HG03159 (cell line): ENCODE data around the gene ZNF443.
"Not testable (repeated sequence)": the region's sequence is repeated elsewhere in the genome, so short reads cannot be mapped to it uniquely, and the experiment has no call there.

Experiments used
- ATAC-seq: cut with Tn5 transposase; IDR thresholded peaks from one replicate; pipeline ENCODE4 v1.9.1; 2021; ENCODE audit warnings: mild to moderate bottlenecking, moderate library complexity; ENCODE audit not compliant: unreplicated experiment

Gene ZNF443

GRCh38 chr19:12440541-12441316, at the start of gene ZNF443:
TSS of gene ZNF443 (minus strand) at chr19:12441021. CDS start at chr19:12440914, 107 bp downstream.
- ATAC-seq: peak; percentile 92

GRCh38 chr19:12486265-12486783, 45.5 kb upstream of the ZNF443 start:
- not testable (repeated sequence) for ATAC-seq

GRCh38 chr19:12485571-12485970, 44.8 kb upstream of the ZNF443 start:
- ATAC-seq: no peak

GRCh38 chr19:12485052-12485416, 44.2 kb upstream of the ZNF443 start:
- no peak for ATAC-seq

DNA sequence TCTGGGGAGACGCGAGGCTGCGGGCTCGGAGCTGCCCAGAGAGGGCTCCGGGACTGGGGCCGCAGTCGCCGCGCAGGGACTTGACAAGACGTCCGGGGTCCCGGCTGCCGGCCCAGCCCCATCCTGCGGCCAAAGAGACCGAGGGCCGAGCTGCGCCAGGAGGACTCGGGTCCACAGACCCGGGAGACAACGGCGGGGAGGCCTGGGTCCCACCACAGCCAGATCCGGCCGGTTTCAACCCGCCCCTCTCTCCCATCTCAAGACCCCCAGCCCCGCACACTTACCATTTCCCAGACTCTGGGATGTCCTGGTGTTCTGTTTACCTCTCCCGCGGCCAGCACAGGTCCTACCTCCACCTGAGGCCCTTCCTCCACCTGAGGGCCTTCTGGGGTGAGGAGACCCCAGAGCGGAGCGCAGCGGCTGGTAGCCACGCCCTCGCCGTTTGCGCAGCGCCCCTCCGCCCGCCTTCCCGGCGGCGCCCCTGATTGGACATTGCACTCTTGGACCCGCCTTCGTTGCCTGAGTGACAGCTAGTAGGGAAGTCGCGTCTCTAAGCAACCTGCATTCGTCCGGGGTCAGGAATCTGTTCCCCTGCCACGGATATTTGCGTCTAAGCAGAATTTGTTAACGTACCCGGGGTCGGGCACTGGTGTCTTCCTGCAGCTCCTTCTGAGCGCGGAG, 43.7 kb upstream of the ZNF443 start, which contains the start of gene ZNF709:
ZNF709 (minus strand) TSS at position 446 of the 681 bp plus-strand sequence; CDS start at position 287, 159 bp downstream.
- ATAC-seq: peak; percentile 92

DNA sequence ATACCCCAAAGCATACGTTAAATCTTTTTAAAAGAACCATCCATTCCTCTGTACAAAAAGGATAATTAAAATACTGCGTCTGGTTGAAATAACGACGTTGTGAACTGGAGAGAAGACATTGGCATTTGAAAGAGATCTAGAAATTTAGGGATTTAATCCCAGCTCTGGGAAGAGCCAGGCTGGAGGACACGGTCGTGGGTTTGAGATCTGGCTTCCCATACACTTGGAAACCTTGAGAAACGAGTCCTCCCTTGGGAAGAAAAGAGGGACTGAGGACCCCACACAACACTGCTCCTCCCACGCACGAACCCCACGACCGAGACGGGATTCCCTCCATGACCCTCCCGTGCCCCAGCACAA, 43.2 kb upstream of the ZNF443 start:
- ATAC-seq: no peak

GRCh38 chr19:12482509-12482886, 41.7 kb upstream of the ZNF443 start:
- ATAC-seq: no peak

DNA sequence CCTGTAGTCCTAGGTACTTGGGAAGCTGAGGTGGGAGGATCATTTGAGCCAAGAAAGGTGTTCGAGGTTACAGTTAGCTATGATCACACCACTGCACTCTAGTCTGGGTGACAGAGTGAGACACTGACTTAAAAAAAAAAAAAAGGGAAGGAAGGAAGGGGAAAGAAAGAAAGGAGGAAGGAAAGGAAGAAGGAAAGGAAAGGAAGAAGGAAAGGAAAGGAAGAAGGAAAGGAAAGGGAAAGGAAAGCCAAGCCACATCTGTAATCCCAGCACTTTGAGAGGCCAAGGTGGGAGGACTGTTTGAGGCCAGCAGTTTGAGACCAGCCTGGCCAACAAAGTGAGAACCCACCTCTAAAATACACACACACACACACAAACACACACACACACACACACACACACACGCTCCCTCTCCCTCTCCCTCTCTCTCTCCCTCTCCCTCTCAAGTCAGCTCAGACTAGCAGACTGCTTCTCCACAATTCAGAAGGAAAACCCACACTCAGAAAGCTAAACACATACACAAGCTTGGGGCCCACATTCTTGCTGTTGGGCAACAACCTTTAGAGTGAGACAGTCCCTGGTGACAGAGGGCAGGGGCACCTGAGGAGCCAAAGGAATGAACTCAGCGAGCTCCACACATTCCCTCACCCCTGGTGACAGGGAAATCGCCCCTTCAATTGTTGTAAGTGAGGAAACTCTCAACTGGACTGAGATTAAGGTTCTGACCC, 41.1 kb upstream of the ZNF443 start:
- no peak for ATAC-seq

- no peak for ATAC-seq
Observed at GRCh38 chr19:12478234-12478941, 37.6 kb upstream of the ZNF443 start.

DNA sequence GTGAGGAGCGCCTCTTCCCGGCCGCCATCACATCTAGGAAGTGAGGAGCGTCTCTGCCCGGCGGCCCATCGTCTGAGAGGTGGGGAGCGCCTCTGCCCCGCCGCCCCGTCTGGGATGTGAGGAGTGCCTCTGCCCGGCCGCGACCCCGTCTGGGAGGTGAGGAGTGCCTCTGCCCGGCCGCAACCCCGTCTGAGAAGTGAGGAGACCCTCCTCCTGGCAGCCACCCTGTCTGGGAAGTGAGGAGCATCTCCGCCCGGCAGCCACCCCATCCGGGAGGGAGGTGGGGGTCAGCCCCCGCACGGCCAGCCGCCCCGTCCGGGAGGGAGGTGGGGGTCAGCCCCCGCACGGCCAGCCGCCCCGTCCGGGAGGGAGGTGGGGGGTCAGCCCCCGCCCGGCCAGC, 26.8 kb upstream of the ZNF443 start:
- ATAC-seq: not testable (repeated sequence)

DNA sequence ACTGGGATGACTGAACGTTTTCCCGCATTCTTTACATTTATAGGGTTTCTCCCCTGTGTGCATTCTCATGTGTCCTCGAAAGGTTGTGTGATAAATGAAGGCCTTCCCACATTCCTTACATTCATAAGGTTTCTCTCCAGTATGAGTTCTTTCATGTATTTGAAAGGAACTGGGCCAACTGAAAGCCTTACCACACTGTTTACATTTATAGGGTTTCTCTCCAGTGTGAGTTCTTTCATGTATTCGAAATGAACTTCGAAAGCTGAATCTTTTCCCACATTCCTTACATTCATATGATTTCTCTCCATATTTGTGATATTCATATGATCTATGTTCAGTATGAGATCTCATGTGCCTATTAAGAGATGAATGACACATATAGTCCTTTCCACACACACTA, 24.4 kb upstream of the ZNF443 start:
- ATAC-seq: no peak

DNA sequence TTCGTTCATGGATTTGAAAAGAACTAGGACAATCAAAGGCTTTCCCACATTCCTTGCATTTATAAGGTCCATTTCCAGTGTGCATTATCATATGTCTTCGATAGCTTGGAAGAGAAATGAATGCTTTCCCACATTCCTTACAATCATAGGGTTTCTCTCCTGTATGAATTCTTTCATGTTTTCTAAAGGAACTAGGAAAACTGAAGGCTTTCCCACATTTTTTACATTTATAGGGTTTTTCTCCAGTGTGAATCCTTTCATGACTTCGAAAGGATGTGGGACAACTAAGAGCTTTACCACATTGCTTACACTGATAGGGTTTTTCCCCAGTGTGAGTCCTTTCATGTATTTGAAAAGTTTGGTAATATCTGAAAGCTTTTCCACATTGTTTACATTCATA, 23.9 kb upstream of the ZNF443 start:
- no peak for ATAC-seq

DNA sequence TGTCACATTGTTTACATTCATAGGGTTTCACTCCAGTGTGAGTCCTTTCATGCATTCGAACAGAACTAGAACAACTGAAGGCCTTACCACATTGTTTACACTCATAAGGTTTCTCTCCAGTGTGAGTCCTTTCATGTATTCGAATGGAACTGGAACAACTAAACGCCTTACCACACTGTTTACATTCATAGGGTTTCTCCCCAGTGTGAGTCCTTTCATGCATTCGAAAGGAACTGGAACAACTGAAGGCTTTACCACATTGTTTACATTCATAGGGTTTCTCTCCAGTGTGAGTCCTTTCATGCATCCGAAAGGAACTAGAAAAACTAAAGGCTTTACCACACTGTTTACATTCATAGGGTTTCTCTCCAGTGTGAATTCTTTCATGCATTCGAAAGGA, 23.3 kb upstream of the ZNF443 start:
- not testable (repeated sequence) for ATAC-seq

- no peak for ATAC-seq
Observed at GRCh38 chr19:12453495-12453894, 12.7 kb upstream of the ZNF443 start.

DNA sequence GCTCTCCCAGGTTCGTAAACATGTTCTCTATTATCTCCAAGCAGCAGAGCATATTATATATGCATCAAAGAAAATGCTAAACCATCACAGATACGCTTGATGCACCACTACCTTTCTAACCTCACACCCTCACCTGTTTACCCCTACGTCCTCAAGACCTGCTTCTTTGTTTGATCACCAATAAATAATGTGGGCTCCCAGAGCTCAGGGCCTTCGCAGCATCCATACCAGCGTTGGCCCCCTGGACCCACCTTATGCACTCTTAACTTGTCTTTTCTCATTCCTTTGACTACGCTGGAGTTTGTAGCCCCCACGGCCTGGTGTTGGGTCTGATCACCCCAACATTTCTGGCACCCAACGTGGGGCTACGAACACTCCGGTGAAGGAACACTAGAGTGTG, 10.0 kb upstream of the ZNF443 start:
- no peak for ATAC-seq

DNA sequence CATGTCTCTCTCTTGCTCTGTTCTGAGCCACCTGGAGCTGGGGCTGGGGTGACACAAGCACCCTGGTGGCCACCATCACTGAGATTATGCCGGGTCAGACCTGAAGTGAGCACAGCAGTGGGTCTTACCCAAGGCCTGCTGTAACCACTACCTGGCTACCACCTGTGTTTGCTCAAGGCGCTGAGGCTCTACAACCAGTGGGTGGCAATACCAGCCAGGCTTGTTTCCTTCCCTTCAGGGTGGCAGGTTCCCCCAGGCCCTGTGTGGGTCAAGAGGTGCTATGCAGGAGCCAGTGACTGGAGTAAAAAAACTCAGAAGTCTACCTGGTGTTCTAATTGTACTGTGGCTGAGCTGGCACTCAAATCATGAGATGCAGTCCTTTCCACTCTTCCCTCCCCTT, 8.0 kb upstream of the ZNF443 start:
- no peak for ATAC-seq

DNA sequence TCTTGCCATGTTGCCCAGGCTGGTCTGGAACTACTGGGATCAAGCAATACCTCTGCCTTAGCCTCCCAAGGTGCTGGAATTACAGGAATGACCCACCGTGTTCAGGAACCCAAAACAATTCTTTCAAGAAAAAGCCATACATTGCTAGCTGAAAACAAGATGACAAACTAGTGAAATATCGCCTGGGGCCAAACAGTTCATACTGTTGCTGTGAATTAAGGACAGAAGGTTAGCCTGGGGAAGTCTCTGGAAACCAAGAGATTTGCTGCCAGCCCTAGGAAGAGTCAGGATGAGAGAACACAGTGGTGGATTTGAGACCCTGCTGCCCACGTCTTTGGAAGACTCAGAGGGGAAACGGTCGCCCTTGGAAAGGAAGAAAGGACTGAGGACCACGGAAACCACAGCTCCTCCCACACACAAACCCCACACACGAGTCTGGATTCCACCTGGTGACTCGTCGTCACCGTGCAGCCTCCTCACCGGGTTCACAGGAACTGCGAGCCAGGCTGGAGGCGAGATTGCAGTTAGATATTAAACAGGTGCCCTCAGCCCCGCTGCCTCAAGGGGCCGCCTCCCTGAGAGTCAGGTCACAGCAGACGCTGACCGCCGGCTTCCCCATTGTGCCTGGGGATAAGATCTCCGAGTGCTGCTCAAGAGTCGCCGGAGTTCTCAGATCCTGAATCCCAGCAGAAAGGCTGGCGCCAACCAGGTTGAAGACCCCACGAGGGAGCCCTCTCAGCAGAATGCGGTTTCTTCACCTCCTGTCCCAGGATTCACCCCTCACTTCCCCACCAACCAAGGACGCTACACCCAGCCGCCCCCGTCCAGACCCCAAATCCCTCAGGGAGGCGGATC, 908 bp downstream of the ZNF443 start:
- ATAC-seq: peak; percentile 35

DNA sequence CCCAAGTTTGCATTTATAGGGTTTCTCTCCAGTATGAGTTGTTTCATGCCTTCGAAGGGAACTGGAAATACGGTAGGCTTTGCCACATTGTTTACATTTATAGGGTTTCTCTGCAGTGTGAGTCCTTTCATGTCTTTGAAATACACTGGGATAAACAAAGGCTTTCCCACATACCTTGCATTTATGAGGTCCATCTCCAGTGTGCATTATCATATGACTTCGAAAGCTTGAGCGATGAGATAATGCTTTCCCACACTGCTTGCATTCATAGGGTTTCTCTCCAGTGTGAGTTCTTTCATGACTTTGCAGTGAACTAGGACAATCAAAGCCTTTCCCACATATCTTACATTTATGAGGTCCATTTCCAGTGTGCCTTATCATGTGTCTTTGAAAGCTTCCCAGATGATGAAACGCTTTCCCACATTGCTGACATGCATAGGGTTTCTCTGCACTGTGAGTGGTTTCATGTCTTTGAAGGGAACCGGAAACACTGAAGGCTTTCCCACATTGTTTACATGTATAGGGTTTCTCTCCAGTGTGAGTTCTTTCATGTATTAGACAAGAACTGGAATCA, 10.0 kb downstream of the ZNF443 start:
- ATAC-seq: not testable (repeated sequence)

- ATAC-seq: no peak
Observed at GRCh38 chr19:12425888-12426274, 14.9 kb downstream of the ZNF443 start.
